ENCODE measurements around the gene TSPAN8.
"Not testable (repeated sequence)": the region's sequence is repeated elsewhere in the genome, so short reads cannot be mapped to it uniquely, and the experiment has no call there.

The TSPAN8 gene

GRCh38 chr12:71170456-71170855, 12.7 kb upstream of the TSPAN8 start:
- Histone ChIP-seq H4K8ac (ENCODE audit: low read depth, low read length) (no peak overlapping the region), H3K4me2 (ENCODE audit: low read length) (no peak overlapping the region), H3K56ac (ENCODE audit: low read length) (no peak overlapping the region), H3K79me2 (ENCODE audit: control insufficient read depth, insufficient read depth, low read length) (no peaks in the 10 kb centered on the region), H2AK5ac (ENCODE audit: low read length) (no peak overlapping the region), H3K4me3 (ENCODE audit: low read length) (no peak overlapping the region), H2BK5ac (ENCODE audit: low read length) (no peak overlapping the region), H3K36me3 (ENCODE audit: control insufficient read depth, insufficient read depth, low read length) (no peaks in the 10 kb centered on the region), H3K79me1 (ENCODE audit: low read length) (no peaks in the 10 kb centered on the region), H3K23ac (ENCODE audit: low read length) (no peak overlapping the region), H2BK15ac (replicated peaks; ENCODE audit: low read depth) (no peak overlapping the region), H2BK120ac (ENCODE audit: low read depth, low read length) (no peak overlapping the region), H3K27ac (ENCODE audit: low read depth, low read length) (no peak overlapping the region), H3K9ac (ENCODE audit: low read length) (no peak overlapping the region), H3K4ac (ENCODE audit: low read depth, low read length) (no peak overlapping the region), H3K27me3 (ENCODE audit: insufficient read depth, low read length, poor library complexity) (no peaks in the 10 kb centered on the region), H3K18ac (ENCODE audit: low read length) (no peak overlapping the region), H3K4me1 (ENCODE audit: control insufficient read depth, low read depth, low read length) (no peaks in the 10 kb centered on the region), H4K5ac (ENCODE audit: low read length) (no peak overlapping the region)
- WGBS (ENCODE audit: extremely low coverage, insufficient coverage, low lambda C conversion rate) = no CpG with 5 or more reads among the region's 1 CpG
- DNase-seq = no peak

- Histone ChIP-seq H3K79me1 (ENCODE audit: low read length) (no peaks in the 10 kb centered on the region), H3K9ac (ENCODE audit: low read length) (no peak overlapping the region), H3K4me2 (ENCODE audit: low read length) (no peak overlapping the region), H3K4me1 (ENCODE audit: control insufficient read depth, low read depth, low read length) (no peaks in the 10 kb centered on the region), H3K27me3 (ENCODE audit: insufficient read depth, low read length, poor library complexity) (no peaks in the 10 kb centered on the region), H3K56ac (ENCODE audit: low read length) (no peak overlapping the region), H4K5ac (ENCODE audit: low read length) (no peak overlapping the region), H4K8ac (ENCODE audit: low read depth, low read length) (no peak overlapping the region), H3K36me3 (ENCODE audit: control insufficient read depth, insufficient read depth, low read length) (no peaks in the 10 kb centered on the region), H3K27ac (ENCODE audit: low read depth, low read length) (no peak overlapping the region), H2AK5ac (ENCODE audit: low read length) (no peak overlapping the region), H3K4me3 (ENCODE audit: low read length) (no peak overlapping the region), H2BK15ac (replicated peaks; ENCODE audit: low read depth) (no peak overlapping the region), H3K18ac (ENCODE audit: low read length) (no peak overlapping the region), H3K79me2 (ENCODE audit: control insufficient read depth, insufficient read depth, low read length) (no peaks in the 10 kb centered on the region), H2BK5ac (ENCODE audit: low read length) (no peak overlapping the region), H3K23ac (ENCODE audit: low read length) (no peak overlapping the region), H3K4ac (ENCODE audit: low read depth, low read length) (no peak overlapping the region), H2BK120ac (ENCODE audit: low read depth, low read length) (no peak overlapping the region)
- DNase-seq = no peak
These were observed 11.5 kb upstream of the TSPAN8 start for GRCh38 chr12:71169286-71169685.

- Histone ChIP-seq H2AK5ac (ENCODE audit: low read length) (no peak overlapping the region), H2BK120ac (ENCODE audit: low read depth, low read length) (no peak overlapping the region), H2BK5ac (ENCODE audit: low read length) (no peak overlapping the region), H3K79me1 (ENCODE audit: low read length) (no peaks in the 10 kb centered on the region), H3K27me3 (ENCODE audit: insufficient read depth, low read length, poor library complexity) (no peaks in the 10 kb centered on the region), H3K4ac (ENCODE audit: low read depth, low read length) (no peak overlapping the region), H3K23ac (ENCODE audit: low read length) (no peak overlapping the region), H3K56ac (ENCODE audit: low read length) (no peak overlapping the region), H3K36me3 (ENCODE audit: control insufficient read depth, insufficient read depth, low read length) (no peaks in the 10 kb centered on the region), H3K27ac (ENCODE audit: low read depth, low read length) (no peak overlapping the region), H4K8ac (ENCODE audit: low read depth, low read length) (no peak overlapping the region), H3K4me1 (ENCODE audit: control insufficient read depth, low read depth, low read length) (no peaks in the 10 kb centered on the region), H3K9ac (ENCODE audit: low read length) (no peak overlapping the region), H3K79me2 (ENCODE audit: control insufficient read depth, insufficient read depth, low read length) (no peaks in the 10 kb centered on the region), H3K4me2 (ENCODE audit: low read length) (no peak overlapping the region), H2BK15ac (replicated peaks; ENCODE audit: low read depth) (no peak overlapping the region), H3K18ac (ENCODE audit: low read length) (no peak overlapping the region), H4K5ac (ENCODE audit: low read length) (no peak overlapping the region), H3K4me3 (ENCODE audit: low read length) (no peak overlapping the region)
- peak; percentile 67 for DNase-seq
- no CpG with 5 or more reads among the region's 4 CpGs for WGBS (ENCODE audit: extremely low coverage, insufficient coverage, low lambda C conversion rate)
These were observed 9.2 kb upstream of the TSPAN8 start for GRCh38 chr12:71166862-71167496.

- no peak overlapping the region for H3K4me3 ChIP-seq (ENCODE audit: low read length)
- no peak overlapping the region for H3K23ac ChIP-seq (ENCODE audit: low read length)
- H3K9ac ChIP-seq (ENCODE audit: low read length) = no peak overlapping the region
- no peaks in the 10 kb centered on the region for H3K4me1 ChIP-seq (ENCODE audit: control insufficient read depth, low read depth, low read length)
- no peak overlapping the region for H3K56ac ChIP-seq (ENCODE audit: low read length)
- H3K79me2 ChIP-seq (ENCODE audit: control insufficient read depth, insufficient read depth, low read length) = no peaks in the 10 kb centered on the region
- no peak overlapping the region for H3K18ac ChIP-seq (ENCODE audit: low read length)
- no peaks in the 10 kb centered on the region for H3K36me3 ChIP-seq (ENCODE audit: control insufficient read depth, insufficient read depth, low read length)
- H3K79me1 ChIP-seq (ENCODE audit: low read length) = no peaks in the 10 kb centered on the region
- H2BK120ac ChIP-seq (ENCODE audit: low read depth, low read length) = no peak overlapping the region
- H2BK5ac ChIP-seq (ENCODE audit: low read length) = no peak overlapping the region
- no peak overlapping the region for H4K8ac ChIP-seq (ENCODE audit: low read depth, low read length)
- no CpG with 5 or more reads among the region's 34 CpGs for WGBS (ENCODE audit: extremely low coverage, insufficient coverage, low lambda C conversion rate)
- no peak overlapping the region for H3K27ac ChIP-seq (ENCODE audit: low read depth, low read length)
- H3K4me2 ChIP-seq (ENCODE audit: low read length) = no peak overlapping the region
- no peak overlapping the region for H4K5ac ChIP-seq (ENCODE audit: low read length)
- H2AK5ac ChIP-seq (ENCODE audit: low read length) = no peak overlapping the region
- no peak overlapping the region for H2BK15ac ChIP-seq (replicated peaks; ENCODE audit: low read depth)
- no peak overlapping the region for H3K4ac ChIP-seq (ENCODE audit: low read depth, low read length)
- H3K27me3 ChIP-seq (ENCODE audit: insufficient read depth, low read length, poor library complexity) = no peaks in the 10 kb centered on the region
- no peak for DNase-seq
These were observed 8.5 kb upstream of the TSPAN8 start for GRCh38 chr12:71166280-71166679.

- no CpG with 5 or more reads among the region's 5 CpGs for WGBS (ENCODE audit: extremely low coverage, insufficient coverage, low lambda C conversion rate)
- not testable (repeated sequence) for H3K27ac ChIP-seq (ENCODE audit: low read depth, low read length); H3K18ac ChIP-seq (ENCODE audit: low read length); H4K5ac ChIP-seq (ENCODE audit: low read length); H3K36me3 ChIP-seq (ENCODE audit: control insufficient read depth, insufficient read depth, low read length); H3K27me3 ChIP-seq (ENCODE audit: insufficient read depth, low read length, poor library complexity); H2AK5ac ChIP-seq (ENCODE audit: low read length); H3K9ac ChIP-seq (ENCODE audit: low read length); H3K56ac ChIP-seq (ENCODE audit: low read length); H3K4me1 ChIP-seq (ENCODE audit: control insufficient read depth, low read depth, low read length); H2BK15ac ChIP-seq (replicated peaks; ENCODE audit: low read depth); H3K4me2 ChIP-seq (ENCODE audit: low read length); H2BK5ac ChIP-seq (ENCODE audit: low read length); DNase-seq; H3K23ac ChIP-seq (ENCODE audit: low read length); H3K4ac ChIP-seq (ENCODE audit: low read depth, low read length); H3K4me3 ChIP-seq (ENCODE audit: low read length); H2BK120ac ChIP-seq (ENCODE audit: low read depth, low read length); H4K8ac ChIP-seq (ENCODE audit: low read depth, low read length); H3K79me1 ChIP-seq (ENCODE audit: low read length); H3K79me2 ChIP-seq (ENCODE audit: control insufficient read depth, insufficient read depth, low read length)
These were observed 8.0 kb upstream of the TSPAN8 start for GRCh38 chr12:71165780-71166179.

- H4K8ac ChIP-seq (ENCODE audit: low read depth, low read length) = no peak overlapping the region
- H2AK5ac ChIP-seq (ENCODE audit: low read length) = no peak overlapping the region
- no CpG with 5 or more reads among the region's 5 CpGs for WGBS (ENCODE audit: extremely low coverage, insufficient coverage, low lambda C conversion rate)
- H2BK5ac ChIP-seq (ENCODE audit: low read length) = no peak overlapping the region
- H3K23ac ChIP-seq (ENCODE audit: low read length) = no peak overlapping the region
- no peaks in the 10 kb centered on the region for H3K79me1 ChIP-seq (ENCODE audit: low read length)
- H3K27ac ChIP-seq (ENCODE audit: low read depth, low read length) = no peak overlapping the region
- H3K36me3 ChIP-seq (ENCODE audit: control insufficient read depth, insufficient read depth, low read length) = no peaks in the 10 kb centered on the region
- H3K18ac ChIP-seq (ENCODE audit: low read length) = no peak overlapping the region
- H3K9ac ChIP-seq (ENCODE audit: low read length) = no peak overlapping the region
- no peaks in the 10 kb centered on the region for H3K27me3 ChIP-seq (ENCODE audit: insufficient read depth, low read length, poor library complexity)
- H3K4ac ChIP-seq (ENCODE audit: low read depth, low read length) = no peak overlapping the region
- H2BK120ac ChIP-seq (ENCODE audit: low read depth, low read length) = no peak overlapping the region
- H3K79me2 ChIP-seq (ENCODE audit: control insufficient read depth, insufficient read depth, low read length) = no peaks in the 10 kb centered on the region
- H4K5ac ChIP-seq (ENCODE audit: low read length) = no peak overlapping the region
- H3K4me3 ChIP-seq (ENCODE audit: low read length) = no peak overlapping the region
- H3K56ac ChIP-seq (ENCODE audit: low read length) = no peak overlapping the region
- no peak overlapping the region for H3K4me2 ChIP-seq (ENCODE audit: low read length)
- no peaks in the 10 kb centered on the region for H3K4me1 ChIP-seq (ENCODE audit: control insufficient read depth, low read depth, low read length)
- H2BK15ac ChIP-seq (replicated peaks; ENCODE audit: low read depth) = no peak overlapping the region
- DNase-seq = no peak
These were observed 6.9 kb upstream of the TSPAN8 start for GRCh38 chr12:71164568-71165197.
